ENCODE data around the gene CAMK4. TPM values are rescaled to one million over a fixed set of nuclear protein-coding genes. Genes with fewer than 3 reads are reported as not detected.

CAMK4 gene
- total and polyA plus RNA-seq, 11 donors = 0.02 to 3.7 (median 0.32) TPM; not detected in 3

GRCh38 chr5:111280282-111280951 is 56.2 kb downstream of the CAMK4 start:
- Histone ChIP-seq H3K9me3 (no peaks in the 10 kb centered on the region), H3K36me3 (no peaks in the 10 kb centered on the region), H3K4me3 (no peak overlapping the region), H3K27me3 (no peaks in the 10 kb centered on the region), H3K27ac (no peak overlapping the region), H3K4me1 (no peaks in the 10 kb centered on the region)
- DNase-seq = no peak
- TF ChIP-seq POLR2A (IDR thresholded peaks at IDR 0.05) (no peak), CTCF (IDR thresholded peaks at IDR 0.05) (no peak)
- ATAC-seq = no peak
- intact Hi-C loops (cut with DNase I) = no loop called here
- 65 to 71% (median 68%) methylated on average over 6 of the region's 6 CpGs for WGBS, 4 donors

GRCh38 chr5:111282798-111283197 is 58.6 kb downstream of the CAMK4 start:
- ATAC-seq = no peak
- Histone ChIP-seq H3K27me3 (no peaks in the 10 kb centered on the region), H3K9me3 (no peaks in the 10 kb centered on the region), H3K4me3 (no peak overlapping the region), H3K4me1 (no peaks in the 10 kb centered on the region), H3K27ac (no peak overlapping the region), H3K36me3 (no peaks in the 10 kb centered on the region)
- 87 to 92% (median 91%) methylated on average over 3 of the region's 3 CpGs for WGBS, 4 donors
- TF ChIP-seq CTCF (IDR thresholded peaks at IDR 0.05) = no peak
- TF ChIP-seq POLR2A (IDR thresholded peaks at IDR 0.05) = no peak
- no peak for DNase-seq
- intact Hi-C loops (cut with DNase I) = no loop called here

GRCh38 chr5:111284825-111285224 is 60.6 kb downstream of the CAMK4 start:
- H3K36me3 ChIP-seq = no peaks in the 10 kb centered on the region
- TF ChIP-seq CTCF (IDR thresholded peaks at IDR 0.05) (no peak), POLR2A (IDR thresholded peaks at IDR 0.05) (no peak)
- no peak for ATAC-seq
- H3K9me3 ChIP-seq = no peaks in the 10 kb centered on the region
- H3K27me3 ChIP-seq = no peaks in the 10 kb centered on the region
- no peak for DNase-seq
- no peaks in the 10 kb centered on the region for H3K4me1 ChIP-seq
- intact Hi-C loops (cut with DNase I) = no loop called here
- H3K4me3 ChIP-seq = no peak overlapping the region
- no peak overlapping the region for H3K27ac ChIP-seq
- 46 to 85% (median 65%) methylated on average over 2 of the region's 2 CpGs for WGBS, 4 donors

DNA sequence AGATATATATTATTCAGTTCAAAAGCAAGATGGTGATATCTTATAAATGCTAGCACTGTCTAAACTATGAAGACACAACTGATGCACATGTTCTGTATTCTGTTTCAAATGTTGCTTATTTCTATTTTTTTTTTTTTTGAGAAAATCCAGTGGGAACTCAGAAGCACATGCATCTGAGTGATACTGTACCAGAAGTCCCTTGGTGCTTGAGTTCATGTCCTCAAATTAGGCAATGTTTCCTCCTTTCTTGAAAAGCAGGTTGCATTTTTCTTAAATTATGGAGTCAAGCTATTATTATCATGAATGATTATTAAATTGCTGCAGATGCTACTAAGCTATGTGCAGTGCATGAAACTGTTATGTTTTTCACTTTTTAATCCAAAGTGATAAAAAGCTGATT is 70.4 kb downstream of the CAMK4 start:
- no peaks in the 10 kb centered on the region for H3K36me3 ChIP-seq
- ATAC-seq = no peak
- intact Hi-C loops (cut with DNase I) = no loop called here
- no peak for TF ChIP-seq POLR2A (IDR thresholded peaks at IDR 0.05)
- TF ChIP-seq CTCF (IDR thresholded peaks at IDR 0.05) = no peak
- H3K9me3 ChIP-seq = peaks cover 0 to 2% (median 0%) of the 10 kb centered on the region in 12 donors
- no peak overlapping the region for H3K27ac ChIP-seq
- no peaks in the 10 kb centered on the region for H3K27me3 ChIP-seq
- DNase-seq = no peak
- H3K4me3 ChIP-seq = no peak overlapping the region
- no peaks in the 10 kb centered on the region for H3K4me1 ChIP-seq
